HG03521 (cell line): ENCODE measurements around the gene DIMT1.

Source experiments
- ATAC-seq: cut with Tn5 transposase; IDR thresholded peaks from one replicate; pipeline ENCODE4 v1.9.1; 2021; ENCODE audit warnings: mild to moderate bottlenecking, moderate library complexity; ENCODE audit not compliant: unreplicated experiment

Gene DIMT1

DNA sequence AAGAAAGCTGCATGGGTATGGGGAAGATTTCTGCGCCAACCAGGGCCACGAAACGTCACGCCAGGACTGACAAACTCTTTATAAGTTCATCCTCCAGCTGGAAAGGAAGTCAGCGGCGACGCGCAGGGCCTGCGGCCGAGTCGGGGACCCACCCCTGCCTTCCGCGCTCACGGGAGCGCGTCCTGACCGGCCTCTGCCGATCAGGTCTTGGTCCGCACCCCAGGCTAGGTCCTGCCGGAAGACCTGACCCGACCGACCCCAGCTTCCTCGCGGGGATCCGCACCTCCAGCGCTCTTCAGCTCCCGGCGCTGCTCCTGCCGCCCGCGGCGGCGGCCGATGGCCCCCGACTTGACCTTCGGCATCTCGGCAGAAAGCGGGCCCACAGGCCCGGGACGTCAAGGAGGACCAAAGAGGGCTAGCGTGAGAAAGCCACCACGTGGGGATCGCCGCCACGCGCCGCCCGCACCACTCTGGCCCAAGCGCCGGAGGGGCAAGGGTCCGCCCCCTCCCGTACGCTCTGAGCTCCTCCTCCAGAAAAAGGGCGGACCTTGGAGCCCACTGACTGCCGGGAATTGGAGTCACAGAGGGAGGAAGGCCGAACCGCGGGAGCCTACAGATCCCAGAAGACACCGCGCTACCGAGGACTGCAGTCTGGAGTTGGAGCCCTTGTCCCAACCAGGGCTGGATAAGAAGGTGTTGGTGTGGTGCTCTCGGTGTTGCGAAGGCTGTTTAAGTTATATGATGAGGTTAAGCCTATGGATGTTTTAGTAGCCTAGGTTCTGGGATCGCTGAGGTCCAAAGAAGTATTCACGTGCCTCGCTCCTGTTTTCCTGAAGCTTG, at the start of gene DIMT1:
Gene DIMT1, minus strand, starts transcription at position 495 of the 840 bp plus-strand sequence. Its CDS starts 133 bp downstream, at position 362.
- ATAC-seq: peak; percentile 97

- ATAC-seq: no peak
Measured at GRCh38 chr5:62450259-62450658, 46.6 kb upstream of the DIMT1 start.

DNA sequence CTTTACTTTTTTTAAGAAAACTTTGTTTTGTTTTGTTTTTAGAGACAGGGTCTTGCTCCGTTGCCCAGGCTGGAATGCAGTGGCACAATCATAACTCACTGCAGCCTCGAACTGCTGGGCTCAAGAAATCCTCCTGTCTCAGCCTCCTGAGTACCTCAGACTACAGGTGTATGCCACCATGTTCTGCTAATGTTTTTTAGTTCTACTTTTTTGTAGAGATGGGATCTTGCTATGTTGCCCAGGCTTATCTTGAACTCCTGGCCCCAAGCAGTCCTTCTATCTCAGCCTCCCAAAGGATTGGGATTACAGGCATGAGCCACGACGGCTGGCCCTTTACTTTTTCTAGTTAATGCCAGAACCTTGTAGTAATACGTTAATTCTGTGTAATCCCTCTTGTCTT, 44.8 kb upstream of the DIMT1 start:
- no peak for ATAC-seq

DNA sequence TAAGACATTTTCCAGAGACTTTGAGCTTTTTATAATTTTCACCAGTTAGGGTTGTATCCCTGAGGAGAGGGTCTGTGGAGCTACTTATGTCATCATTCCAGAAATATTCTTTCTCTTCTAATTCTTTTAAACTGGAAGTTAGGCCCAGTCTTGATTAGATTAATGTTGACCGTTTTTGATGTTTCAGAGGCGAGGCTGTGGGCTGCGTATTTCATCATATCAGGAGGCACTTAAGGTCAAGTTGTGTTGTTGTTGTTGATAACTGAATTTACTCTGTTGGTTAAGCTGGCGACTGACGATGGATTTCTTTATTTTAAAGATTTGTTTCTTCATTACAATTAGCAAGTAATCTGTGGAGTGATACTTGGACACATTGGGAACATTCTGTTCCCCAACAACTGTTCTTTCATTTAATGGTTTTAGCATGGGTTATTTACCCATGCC, 28.9 kb upstream of the DIMT1 start:
- ATAC-seq: no peak

GRCh38 chr5:62431735-62432620, 28.3 kb upstream of the DIMT1 start:
- ATAC-seq: no peak

GRCh38 chr5:62424763-62425162, 21.1 kb upstream of the DIMT1 start:
- ATAC-seq: no peak

- ATAC-seq: no peak
Measured at GRCh38 chr5:62421414-62421813, 17.7 kb upstream of the DIMT1 start.

DNA sequence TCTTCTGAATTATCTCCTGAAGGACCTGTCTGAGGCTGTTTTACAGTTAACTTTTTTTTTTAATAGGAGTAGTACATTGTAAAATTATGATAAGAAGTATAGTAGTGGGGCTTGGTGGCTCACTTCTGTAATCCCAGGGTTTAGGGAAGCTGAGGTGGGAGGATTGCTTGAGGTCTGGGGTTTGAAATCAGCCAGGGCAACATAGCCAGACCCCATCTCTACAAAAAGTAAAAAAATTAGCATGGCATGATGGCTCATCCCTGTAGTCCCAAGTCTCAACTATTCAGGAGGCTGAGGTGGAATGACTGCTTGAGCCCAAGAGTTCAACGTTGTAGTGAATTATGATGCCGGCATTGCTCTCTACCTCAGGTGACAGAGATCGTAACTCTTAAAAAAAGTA, 15.9 kb upstream of the DIMT1 start:
- ATAC-seq: no peak

GRCh38 chr5:62418462-62419076, 14.9 kb upstream of the DIMT1 start:
- no peak for ATAC-seq

DNA sequence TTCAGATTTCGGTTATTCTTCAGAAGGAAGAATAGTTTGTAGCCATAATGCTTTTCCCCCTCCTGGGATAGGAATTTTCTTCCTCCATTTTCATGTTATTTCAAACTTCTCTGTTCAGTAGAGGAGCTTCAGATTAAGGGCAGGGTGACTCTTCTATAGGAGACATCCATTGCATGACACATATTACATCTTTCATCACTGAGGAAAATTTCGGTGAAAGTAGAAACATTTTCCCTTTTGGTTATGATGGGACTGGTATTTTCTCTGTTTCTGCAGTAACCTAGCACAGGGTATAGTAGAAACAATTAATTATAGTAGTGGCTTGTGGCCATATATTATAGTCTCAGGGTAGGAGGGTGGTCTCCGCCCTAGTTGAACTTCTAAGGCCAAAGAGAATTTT, 10.0 kb upstream of the DIMT1 start:
- no peak for ATAC-seq

DNA sequence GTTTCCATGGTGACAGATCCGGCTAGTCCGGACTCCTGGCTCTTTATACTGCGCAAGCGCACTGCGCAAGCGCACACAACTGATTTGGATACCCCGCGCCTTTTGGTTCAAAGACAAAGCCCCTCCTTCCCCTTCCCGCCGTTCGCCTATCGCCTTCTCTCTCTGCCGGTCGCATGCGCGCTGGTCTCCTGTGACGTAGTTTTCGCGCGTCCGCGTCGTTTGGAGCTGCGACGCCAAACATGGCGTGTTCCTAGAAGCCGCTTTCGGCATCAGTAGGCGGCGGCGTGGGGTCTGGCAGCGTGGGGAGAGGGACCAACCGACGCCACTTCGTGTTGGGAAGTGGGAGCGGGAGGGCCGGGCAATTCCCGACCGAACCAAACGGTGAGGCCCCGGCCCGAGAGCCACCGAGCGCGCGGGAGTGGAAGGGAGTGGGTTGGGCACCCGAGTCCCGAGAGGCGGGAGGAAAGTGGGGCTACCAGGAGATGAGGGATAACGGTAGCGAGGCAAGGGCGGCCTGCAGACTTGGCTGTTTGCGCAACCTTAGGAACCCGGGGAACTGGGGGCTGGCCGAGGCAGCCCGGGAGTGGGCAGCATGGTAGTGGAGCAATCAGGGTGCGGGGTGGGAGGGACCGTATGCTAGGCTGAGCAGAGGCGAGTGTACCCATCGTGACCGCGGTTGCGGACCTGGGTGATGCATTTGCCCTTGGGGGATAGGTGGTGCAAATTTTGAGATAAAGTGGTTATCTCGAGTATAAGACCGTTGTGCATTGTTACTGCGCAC, 9.0 kb upstream of the DIMT1 start, which contains the start of gene IPO11:
Gene IPO11, plus strand, starts transcription at position 215 of the 781 bp plus-strand sequence. CDS start 24,517 bp downstream, outside the sequence.
- peak; percentile 97 for ATAC-seq

DNA sequence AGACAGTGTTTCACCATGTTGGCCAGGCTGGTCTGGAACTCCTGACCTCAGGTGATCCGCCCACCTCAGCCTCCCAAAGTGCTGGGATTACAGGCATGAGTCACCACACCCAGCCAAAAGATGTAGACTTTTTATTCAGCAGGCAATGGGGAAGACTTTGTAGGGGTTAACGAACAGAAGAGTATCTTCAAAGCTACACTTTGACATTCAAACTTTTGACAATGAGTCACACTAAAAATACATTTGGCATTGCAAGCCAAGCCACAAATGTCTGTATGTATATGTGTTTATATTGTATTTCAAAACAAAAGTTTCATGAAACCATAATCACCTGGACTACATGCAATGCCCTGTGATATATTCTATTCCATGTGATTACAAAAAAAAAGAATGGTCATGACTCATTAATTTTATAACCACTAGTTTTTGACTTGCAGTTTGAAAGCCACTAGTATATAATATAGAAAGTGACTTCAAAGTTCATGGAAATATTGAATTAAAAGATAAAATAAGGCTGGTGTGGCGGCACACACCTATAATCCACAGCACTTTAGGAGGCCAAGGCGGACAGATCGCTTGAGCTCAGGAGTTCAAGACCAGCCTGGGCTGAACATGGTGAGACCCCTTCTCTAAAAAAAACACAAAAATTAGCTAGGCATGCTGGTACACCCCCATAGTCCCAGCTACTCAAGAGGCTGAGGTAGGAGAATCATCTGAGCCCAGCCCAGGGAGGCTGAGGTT, 8.3 kb downstream of the DIMT1 start:
- ATAC-seq: no peak

GRCh38 chr5:62386824-62387223, 16.9 kb downstream of the DIMT1 start:
- ATAC-seq: no peak

DNA sequence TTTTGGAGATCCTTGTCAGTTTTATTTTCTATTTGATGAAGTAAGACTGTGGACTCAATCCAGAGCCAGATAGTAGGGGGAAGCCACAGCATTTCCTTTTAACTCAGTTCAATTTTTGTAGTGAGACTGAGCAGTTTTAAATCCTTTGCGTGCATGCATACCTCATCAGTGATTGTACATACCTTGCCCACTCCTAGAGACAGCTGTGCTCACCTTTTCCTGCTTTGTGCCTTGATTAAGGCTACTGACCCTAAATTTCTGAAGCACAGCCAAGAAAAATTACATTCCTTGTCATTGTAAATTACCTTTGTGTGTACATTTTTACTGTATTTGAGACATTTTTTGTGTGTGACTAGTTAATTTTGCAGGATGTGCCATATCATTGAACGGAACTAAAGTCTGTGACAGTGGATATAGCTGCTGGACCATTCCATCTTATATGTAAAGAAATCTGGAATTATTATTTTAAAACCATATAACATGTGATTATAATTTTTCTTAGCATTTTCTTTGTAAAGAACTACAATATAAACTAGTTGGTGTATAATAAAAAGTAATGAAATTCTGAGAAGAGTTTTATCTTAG, 17.8 kb downstream of the DIMT1 start:
- no peak for ATAC-seq

GRCh38 chr5:62385131-62385530, 18.6 kb downstream of the DIMT1 start:
- no peak for ATAC-seq

DNA sequence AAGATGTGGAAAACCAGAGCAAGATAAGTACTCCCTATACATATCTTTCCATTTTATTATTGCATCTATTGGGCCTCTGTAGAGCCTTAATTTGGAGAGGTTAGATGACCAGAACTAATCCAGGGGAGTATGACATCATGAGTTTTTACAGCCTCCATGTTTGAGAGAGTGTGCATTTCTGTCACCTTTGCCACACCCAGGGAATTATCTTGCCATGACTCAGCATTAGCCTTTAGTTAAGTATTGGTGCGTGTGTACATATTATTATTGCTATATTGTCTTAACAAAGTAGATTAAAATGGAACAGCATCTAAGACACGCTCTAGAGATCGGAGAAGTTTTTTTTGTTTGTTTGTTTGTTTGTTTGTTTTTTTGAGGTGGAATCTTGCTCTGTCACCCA, 27.6 kb downstream of the DIMT1 start:
- no peak for ATAC-seq

DNA sequence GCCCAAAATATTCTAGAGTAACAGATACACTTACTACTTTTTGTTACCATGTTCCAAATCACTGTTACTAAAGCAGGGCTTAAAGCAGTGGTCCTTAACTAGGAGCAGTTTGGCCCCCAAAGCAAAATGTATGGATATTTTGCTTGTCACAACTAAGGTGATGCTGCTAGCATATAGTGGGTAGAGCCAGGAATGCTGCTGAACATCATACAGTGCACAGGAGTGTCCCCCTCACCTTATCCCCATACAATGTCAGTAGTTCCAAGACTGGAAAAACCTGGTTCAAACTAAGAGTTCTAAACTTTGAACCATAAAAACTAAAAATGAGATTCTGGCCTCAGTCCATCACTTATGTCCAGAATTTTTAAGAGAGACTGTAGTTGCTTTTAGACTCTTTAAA, 28.1 kb downstream of the DIMT1 start:
- ATAC-seq: no peak

- ATAC-seq: no peak
Measured at GRCh38 chr5:62374090-62374489, 29.6 kb downstream of the DIMT1 start.

DNA sequence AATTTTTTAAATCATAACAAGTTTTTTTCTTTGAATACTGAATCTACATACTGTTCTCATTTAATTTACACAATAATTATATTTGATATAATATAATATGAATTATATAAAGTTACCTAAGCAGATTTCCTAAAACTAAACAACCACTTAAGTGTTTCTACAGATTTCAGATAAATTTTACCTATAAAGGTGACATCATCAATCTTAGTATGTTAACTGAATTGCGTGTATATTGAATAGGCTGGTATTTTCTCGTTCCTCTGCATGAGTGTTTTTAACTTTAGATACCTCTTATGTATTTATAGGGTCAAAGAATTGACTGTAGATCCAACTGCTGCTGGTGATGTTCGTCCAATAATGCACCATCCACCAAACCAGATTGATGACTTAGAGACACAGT, 30.3 kb downstream of the DIMT1 start:
- no peak for ATAC-seq
